Heart left ventricle (tissue), 13 donors: ENCODE results near the gene CIRBP.

Experiments used
- POLR2A ChIP-seq, 2 donors: fragments of 450-650 bp; IDR thresholded peaks; one replicate each; pipeline ENCODE4 v1.6.1; 2017; ENCODE audit warnings: antibody characterized with exemption in 2 of 2, mild to moderate bottlenecking in 2 of 2, moderate library complexity in 2 of 2
- TF ChIP-seq, protein P1 (sequence below), 12 donors: fragments of 200-600 bp; sonication (generic) in 4 of 12; IDR thresholded peaks; one replicate each; pipeline versions ENCODE4 v1.5.0 to v1.8.0; 2018 to 2022; ENCODE audit warnings: antibody characterized with exemption in 12 of 12, mild to moderate bottlenecking in 5 of 12
- donor health status: ischemic (EF 13 %, LVEDD 7.1; RV severe dilation, severe dysfunction).
- donor health status: DM: no; HTN: yes; CAD: no.
- donor health status: DM: no; HTN: no; CAD: no.
- donor health status: ischemic (EF 25% LVEDD 6.9; RV normal size, moderate dysfunction).
- donor health status: ischemic (EF 25% LVEDD 5.7; RV mildly dilated, moderate dysfunction).
- donor health status: ischemic (EF 35%, LVEDD 5.7; RV mildly dilated, moderate dysfunction).
- donor health status: nonischemic (EF 11% LVEDD 7.7; RV severe dilation, severe dysfunction).
- donor health status: DM: yes; HTN: yes; CAD: no.
- donor health status: PGD.
- donor health status: ischemic (EF 29% LVEDD 5.4; RV normal size, mild dysfunction).
- donor health status: nonischemic (EF 23%, LVEDD 6.1; RV moderate dilation, normal function).

GRCh38 chr19:1288833-1289685 lies 19.9 kb downstream of the CIRBP start:
- TF ChIP-seq, protein P1, sequence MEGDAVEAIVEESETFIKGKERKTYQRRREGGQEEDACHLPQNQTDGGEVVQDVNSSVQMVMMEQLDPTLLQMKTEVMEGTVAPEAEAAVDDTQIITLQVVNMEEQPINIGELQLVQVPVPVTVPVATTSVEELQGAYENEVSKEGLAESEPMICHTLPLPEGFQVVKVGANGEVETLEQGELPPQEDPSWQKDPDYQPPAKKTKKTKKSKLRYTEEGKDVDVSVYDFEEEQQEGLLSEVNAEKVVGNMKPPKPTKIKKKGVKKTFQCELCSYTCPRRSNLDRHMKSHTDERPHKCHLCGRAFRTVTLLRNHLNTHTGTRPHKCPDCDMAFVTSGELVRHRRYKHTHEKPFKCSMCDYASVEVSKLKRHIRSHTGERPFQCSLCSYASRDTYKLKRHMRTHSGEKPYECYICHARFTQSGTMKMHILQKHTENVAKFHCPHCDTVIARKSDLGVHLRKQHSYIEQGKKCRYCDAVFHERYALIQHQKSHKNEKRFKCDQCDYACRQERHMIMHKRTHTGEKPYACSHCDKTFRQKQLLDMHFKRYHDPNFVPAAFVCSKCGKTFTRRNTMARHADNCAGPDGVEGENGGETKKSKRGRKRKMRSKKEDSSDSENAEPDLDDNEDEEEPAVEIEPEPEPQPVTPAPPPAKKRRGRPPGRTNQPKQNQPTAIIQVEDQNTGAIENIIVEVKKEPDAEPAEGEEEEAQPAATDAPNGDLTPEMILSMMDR (IDR thresholded peaks at IDR 0.05): no peak
- no peak for TF ChIP-seq POLR2A (IDR thresholded peaks at IDR 0.05)
